Endothelial cell of umbilical vein (primary cell): ENCODE data around the gene CNP. TPM values are rescaled to one million over a fixed set of nuclear protein-coding genes. Genes with fewer than 3 reads are reported as not detected.

ENCODE experiments used
- BruUV-seq: library from RNA; stranded (reverse); fragments of 400-500 nt; replicated peaks from 2 replicates; lab custom pipeline; 2021; lab: Mats Ljungman, UMichigan
- CTCF ChIA-PET: fragments of 300-600, 350-600 bp; sonication (Branson Sonifier 250); formaldehyde crosslinking; loops from one replicate; lab custom pipeline; 2021; ENCODE audit warnings: antibody characterized with exemption, inconsistent platforms; lab: Charles Lee
- POLR2A ChIA-PET: fragments of 300-600, 350-600 bp; sonication (Branson Sonifier 250); formaldehyde crosslinking; loops from one replicate; lab custom pipeline; 2021; ENCODE audit warnings: antibody characterized with exemption, inconsistent platforms; lab: Charles Lee
- DNase-seq: peaks from one replicate; pipeline ENCODE4 v3.0.0-alpha.2; 2011; ENCODE audit warnings: low read depth, low spot score
- FAIRE-seq: peaks from 2 replicates; lab custom pipeline; 2011; peaks lifted over from hg19 to GRCh38; lab: Jason Lieb, UNC
- H2AFZ ChIP-seq: 2 replicates; pipeline ENCODE4 v1.6.0; 2012; ENCODE audit warnings: low read depth, low read length, control low read depth, inconsistent platforms
- H3K27ac ChIP-seq: 2 replicates; pipeline ENCODE4 v1.5.1; 2011; ENCODE audit warnings: low read depth, mild to moderate bottlenecking, control low read depth, low read length, moderate library complexity; ENCODE audit not compliant: insufficient read depth
- H3K27me3 ChIP-seq, 2 experiments: 2 replicates each; pipeline versions ENCODE4 v1.6.0 to v1.6.1; 2011; ENCODE audit warnings: low read length in 2 of 2, mixed read lengths in 1 of 2; ENCODE audit not compliant: control insufficient read depth in 2 of 2, insufficient read depth in 2 of 2
- H3K36me3 ChIP-seq, 2 experiments: 2 replicates in 1 of 2; 3 replicates in 1 of 2; pipeline ENCODE4 v1.5.1; 2011; ENCODE audit warnings: low read length in 2 of 2, mild to moderate bottlenecking in 1 of 2, moderate library complexity in 1 of 2; ENCODE audit not compliant: control insufficient read depth in 2 of 2, insufficient read depth in 2 of 2; ENCODE audit errors: extremely low read depth in 1 of 2
- H3K4me1 ChIP-seq: 3 replicates; pipeline ENCODE4 v1.5.1; 2011; ENCODE audit warnings: mild to moderate bottlenecking, low read length; ENCODE audit not compliant: control insufficient read depth, insufficient read depth; ENCODE audit errors: extremely low read depth
- H3K4me2 ChIP-seq: 2 replicates; pipeline ENCODE4 v1.6.1; 2011; ENCODE audit warnings: low read length, control low read depth, mixed read lengths; ENCODE audit not compliant: insufficient read depth
- H3K4me3 ChIP-seq, 3 experiments: fragments of 200-600 bp in 1 of 3; sonication (generic), shearing (Covaris generic) in 1 of 3; replicated peaks in 1 of 3; 2 replicates each; pipeline ENCODE4 v1.5.1; 2011 to 2016; ENCODE audit warnings: control low read depth in 3 of 3, low read length in 3 of 3, mild to moderate bottlenecking in 2 of 3, inconsistent platforms in 1 of 3, low read depth in 1 of 3, moderate library complexity in 1 of 3; ENCODE audit not compliant: insufficient read depth in 1 of 3
- H3K79me2 ChIP-seq: 2 replicates; pipeline ENCODE4 v1.6.0; 2012; ENCODE audit warnings: low read length, inconsistent platforms; ENCODE audit not compliant: control insufficient read depth, insufficient read depth
- H3K9ac ChIP-seq: replicated peaks from 2 replicates; pipeline ENCODE3; 2011; ENCODE audit warnings: low read length, control low read depth; ENCODE audit not compliant: insufficient read depth; ENCODE audit errors: extremely low read depth
- H3K9me1 ChIP-seq: replicated peaks from 3 replicates; pipeline ENCODE4 v1.6.0; 2011; ENCODE audit warnings: mild to moderate bottlenecking, low read length; ENCODE audit not compliant: control insufficient read depth, insufficient read depth; ENCODE audit errors: extremely low read depth
- H3K9me3 ChIP-seq: replicated peaks from 2 replicates; pipeline ENCODE4 v1.5.1; 2012; ENCODE audit warnings: low read length, inconsistent platforms; ENCODE audit not compliant: control insufficient read depth, insufficient read depth
- H4K20me1 ChIP-seq: replicated peaks from 2 replicates; pipeline ENCODE3; 2011; ENCODE audit warnings: mild to moderate bottlenecking, low read length; ENCODE audit not compliant: control insufficient read depth, insufficient read depth; ENCODE audit errors: extremely low read depth
- CTCF ChIP-seq, 2 donors: IDR thresholded peaks; 1 replicate in 1 of 2; 2 replicates in 1 of 2; pipeline ENCODE4 v1.5.1; 2011; ENCODE audit warnings: low read length in 2 of 2, mild to moderate bottlenecking in 2 of 2, moderate library complexity in 2 of 2, control low read depth in 1 of 2, inconsistent platforms in 1 of 2, low read depth in 1 of 2; ENCODE audit not compliant: insufficient read depth in 1 of 2; ENCODE audit errors: extremely low read depth in 1 of 2
- EZH2 ChIP-seq: IDR thresholded peaks from 2 replicates; pipeline ENCODE4 v1.6.1; 2012; ENCODE audit warnings: borderline replicate concordance, low read depth, mild to moderate bottlenecking, moderate library complexity, low read length, inconsistent platforms; ENCODE audit not compliant: severe bottlenecking
- FOS ChIP-seq: IDR thresholded peaks from 2 replicates; pipeline ENCODE4 v1.6.1; 2011; ENCODE audit warnings: mild to moderate bottlenecking, low read length, moderate library complexity, borderline replicate concordance; ENCODE audit not compliant: insufficient read depth
- GATA2 ChIP-seq: IDR thresholded peaks from 2 replicates; pipeline ENCODE4 v1.7.0; 2011; ENCODE audit warnings: low read depth, mild to moderate bottlenecking, moderate library complexity, mixed read lengths, low read length; ENCODE audit not compliant: insufficient read length, insufficient read depth
- JUN ChIP-seq: IDR thresholded peaks from 2 replicates; pipeline ENCODE4 v1.6.1; 2011; ENCODE audit warnings: borderline replicate concordance, low read depth; ENCODE audit not compliant: insufficient read length, insufficient read depth
- MAX ChIP-seq: IDR thresholded peaks from 2 replicates; pipeline ENCODE4 v1.6.1; 2011; ENCODE audit not compliant: insufficient read depth, insufficient read length
- MYC ChIP-seq: IDR thresholded peaks from one replicate; pipeline ENCODE4 v1.6.1; 2011; ENCODE audit warnings: mild to moderate bottlenecking, low read depth, low read length
- POLR2A ChIP-seq: IDR thresholded peaks from 2 replicates; pipeline ENCODE4 v1.6.1; 2012; ENCODE audit warnings: low read depth, mild to moderate bottlenecking, control low read depth, low read length
- POLR2AphosphoS5 ChIP-seq: IDR thresholded peaks from 2 replicates; pipeline ENCODE4 v1.6.1; 2012; ENCODE audit warnings: low read depth, mild to moderate bottlenecking, control low read depth, low read length, moderate library complexity; ENCODE audit not compliant: insufficient read depth
- dilution Hi-C: fragments of 300-500 bp; cut with MboI; formaldehyde crosslinking; loops from one replicate; pipeline ENCODE4 v1.15.0; 2019; ENCODE audit warnings: low sequenced_read_pairs; ENCODE audit not compliant: extremely low pct_ligation_motif_present
- intact Hi-C: fragments of 100-400 bp; cut with micrococcal nuclease; formaldehyde crosslinking; loops from one replicate; pipeline ENCODE4 v1.10.0; 2022
- polyA plus RNA-seq, 4 experiments: library from polyadenylated mRNA; depleted of rRNA in 3 of 4; stranded (reverse) in 3 of 4; unstranded in 1 of 4; fragments of >200 nt; gene quantifications; 2 replicates each; pipeline versions ENCODE4 v1.2.1 to v1.2.3, GENCODE V29; 2011 to 2012; ENCODE audit warnings: missing spikeins in 1 of 4
- total RNA-seq: library from RNA; stranded (reverse); gene quantifications from 2 replicates; pipeline ENCODE4 v1.2.3, GENCODE V29; 2021

The CNP gene
- total and polyA plus RNA-seq, 2 donors (not counting 3 experiments of a cell fraction or from before 2014, with no cell fraction given): 49.4 to 84.9 TPM

- Histone ChIP-seq H2AFZ (no peak overlapping the region), H3K4me2 (no peak overlapping the region), H4K20me1 (no peaks in the 10 kb centered on the region), H3K27me3 (no peaks in the 10 kb centered on the region), H3K27ac (no peak overlapping the region), H3K36me3 (peaks cover 31 to 46% of the 10 kb centered on the region in 2 experiments), H3K4me3 (no peak overlapping the region), H3K9me1 (no peaks in the 10 kb centered on the region), H3K9ac (no peak overlapping the region), H3K9me3 (no peaks in the 10 kb centered on the region), H3K79me2 (no peaks in the 10 kb centered on the region), H3K4me1 (no peaks in the 10 kb centered on the region)
- dilution Hi-C loops: no loop called here
- FAIRE-seq: no peak
- no TSS peak for BruUV-seq
- ChIA-PET POLR2A (no interaction called here), CTCF (interaction anchor here (1.7 kb wide), 1 partner anchor 115 kb away, joined by 3 read pairs; no protein-coding TSS in a partner anchor)
- DNase-seq: no peak
- no peak for TF ChIP-seq GATA2
- TF ChIP-seq JUN: no peak
- TF ChIP-seq FOS: no peak
- no peak for TF ChIP-seq MAX
- no peak for TF ChIP-seq MYC
- no peak for TF ChIP-seq POLR2A
- no peak for TF ChIP-seq CTCF (IDR thresholded peaks at IDR 0.05; ENCODE audit: extremely low read depth in 1 of 2, insufficient read depth in 1 of 2, low read depth in 1 of 2, low read length in 2 of 2)
- TF ChIP-seq POLR2AphosphoS5: no peak
- no peak for TF ChIP-seq EZH2
- intact Hi-C loops: no loop called here
These were observed 20.0 kb downstream of the CNP start for GRCh38 chr17:41986634-41987033.
